ENCODE results near the gene REL.
A peak's percentile ranks its signal among the peaks of the same experiment; 100 is the strongest.

The REL gene

GRCh38 chr2:60881047-60881932 lies at the start of gene REL:
REL (plus strand) TSS chr2:60881574; CDS start chr2:60881841, 267 bp downstream.
- peak; percentile 94 for DNase-seq (ENCODE audit: low spot score)
- TF ChIP-seq CTCF (IDR thresholded peaks at IDR 0.05; ENCODE audit: extremely low read depth, missing control alignments), result no peak

GRCh38 chr2:60831921-60832320 lies 49.5 kb upstream of the REL start:
- DNase-seq (ENCODE audit: low spot score), result no peak
- no peak for TF ChIP-seq CTCF (IDR thresholded peaks at IDR 0.05; ENCODE audit: extremely low read depth, missing control alignments)

GRCh38 chr2:60832621-60833020 lies 48.8 kb upstream of the REL start:
- no peak for TF ChIP-seq CTCF (IDR thresholded peaks at IDR 0.05; ENCODE audit: extremely low read depth, missing control alignments)
- no peak for DNase-seq (ENCODE audit: low spot score)

GRCh38 chr2:60834270-60834717 lies 47.1 kb upstream of the REL start:
- peak; percentile 56 for DNase-seq (ENCODE audit: low spot score)
- TF ChIP-seq CTCF (IDR thresholded peaks at IDR 0.05; ENCODE audit: extremely low read depth, missing control alignments), result no peak

- no peak for TF ChIP-seq CTCF (IDR thresholded peaks at IDR 0.05; ENCODE audit: extremely low read depth, missing control alignments)
- DNase-seq (ENCODE audit: low spot score), result no peak
Observed at GRCh38 chr2:60836491-60836890, 44.9 kb upstream of the REL start.

GRCh38 chr2:60837123-60837522 lies 44.3 kb upstream of the REL start:
- no peak for TF ChIP-seq CTCF (IDR thresholded peaks at IDR 0.05; ENCODE audit: extremely low read depth, missing control alignments)
- DNase-seq (ENCODE audit: low spot score), result peak; percentile 37

GRCh38 chr2:60838481-60838880 lies 42.9 kb upstream of the REL start:
- TF ChIP-seq CTCF (IDR thresholded peaks at IDR 0.05; ENCODE audit: extremely low read depth, missing control alignments), result no peak
- DNase-seq (ENCODE audit: low spot score), result no peak
